CD4-positive, alpha-beta T cell (primary cell): Measurements from ENCODE around the gene CACHD1. TPM values are rescaled to one million over a fixed set of nuclear protein-coding genes. Genes with fewer than 3 reads are reported as not detected.

Experiments used
- ATAC-seq: fragments of 200-7000 bp; cut with Tn5 transposase; one replicate; pipeline ENCODE4 v1.10.0; 2022; ENCODE audit warnings: mild to moderate bottlenecking; ENCODE audit not compliant: poor library complexity
- CTCF ChIA-PET: fragments of 350-600 bp; sonication (Branson Sonifier 250); formaldehyde crosslinking; loops from one replicate; lab custom pipeline; 2021; ENCODE audit warnings: antibody characterized with exemption, inconsistent platforms; lab: Charles Lee
- POLR2A ChIA-PET: fragments of 350-600 bp; sonication (Branson Sonifier 250); formaldehyde crosslinking; loops from one replicate; lab custom pipeline; 2021; ENCODE audit warnings: antibody characterized with exemption, inconsistent platforms; lab: Charles Lee
- DNase-seq, 14 experiments: peaks; one replicate each; pipeline ENCODE4 v3.0.0-alpha.2; 2013 to 2020; ENCODE audit warnings: mixed read lengths in 2 of 14
- H3K27ac ChIP-seq, 2 donors: one replicate each; pipeline versions ENCODE4 v1.5.1 to v1.7.0; 2013; ENCODE audit warnings: low read length in 2 of 2, low read depth in 1 of 2, mild to moderate bottlenecking in 1 of 2
- H3K27me3 ChIP-seq, 2 experiments: 1 replicate in 1 of 2; 2 replicates in 1 of 2; pipeline versions ENCODE4 v1.6.1 to v1.7.0; 2013; ENCODE audit warnings: low read length in 2 of 2, control low read depth in 1 of 2, mild to moderate bottlenecking in 1 of 2, moderate library complexity in 1 of 2; ENCODE audit not compliant: insufficient read depth in 2 of 2, control insufficient read depth in 1 of 2
- H3K36me3 ChIP-seq: one replicate; pipeline ENCODE4 v1.6.1; 2013; ENCODE audit warnings: low read length, control low read depth; ENCODE audit not compliant: insufficient read depth
- H3K4me1 ChIP-seq: one replicate; pipeline ENCODE4 v1.6.1; 2013; ENCODE audit warnings: low read length, control low read depth; ENCODE audit not compliant: insufficient read depth
- H3K4me3 ChIP-seq: one replicate; pipeline ENCODE4 v1.5.1; 2013; ENCODE audit warnings: mild to moderate bottlenecking, low read length, moderate library complexity
- H3K9me3 ChIP-seq, 2 experiments: 1 replicate in 1 of 2; 2 replicates in 1 of 2; pipeline versions ENCODE4 v1.6.1 to v1.7.0; 2013; ENCODE audit warnings: low read length in 2 of 2, mild to moderate bottlenecking in 2 of 2, control low read depth in 1 of 2, moderate library complexity in 1 of 2; ENCODE audit not compliant: control insufficient read depth in 1 of 2, insufficient read depth in 1 of 2
- H3K27ac Mint-ChIP-seq: one replicate; pipeline ENCODE4 v1.8.0; 2020; ENCODE audit warnings: mixed read lengths
- H3K27me3 Mint-ChIP-seq: one replicate; pipeline ENCODE4 v1.8.0; 2021; ENCODE audit warnings: mixed read lengths
- H3K36me3 Mint-ChIP-seq: one replicate; pipeline ENCODE4 v1.8.0; 2021; ENCODE audit warnings: low read depth, mixed read lengths
- H3K4me1 Mint-ChIP-seq: one replicate; pipeline ENCODE4 v1.8.0; 2021; ENCODE audit warnings: low read depth, mixed read lengths
- H3K4me3 Mint-ChIP-seq: one replicate; pipeline ENCODE4 v1.8.0; 2020; ENCODE audit warnings: mild to moderate bottlenecking, mixed read lengths
- H3K9me3 Mint-ChIP-seq: one replicate; pipeline ENCODE4 v1.8.0; 2020; ENCODE audit warnings: mixed read lengths
- intact Hi-C, 2 experiments: fragments of 100-400 bp; cut with DNase I in 1 of 2; cut with micrococcal nuclease in 1 of 2; formaldehyde crosslinking; loops; one replicate each; pipeline versions ENCODE4 v1.15.1 to v1.9.0; 2023 to 2025; cut with DNase I, micrococcal nuclease
- total RNA-seq, 174 experiments: library from RNA in 2 of 174; stranded (reverse) in 2 of 174; gene quantifications; one replicate each; pipeline ENCODE4 v1.2.3 and lab custom pipeline; 2021 to 2026
- TF ChIP-seq, protein P1 (sequence below): fragments of 200-600 bp; IDR thresholded peaks from one replicate; pipeline ENCODE4 v1.8.0; 2022; ENCODE audit warnings: antibody characterized with exemption, mild to moderate bottlenecking

CACHD1 gene
- total RNA-seq, 2 experiments from 2014 or later: 6.2 to 7.1 TPM

DNA sequence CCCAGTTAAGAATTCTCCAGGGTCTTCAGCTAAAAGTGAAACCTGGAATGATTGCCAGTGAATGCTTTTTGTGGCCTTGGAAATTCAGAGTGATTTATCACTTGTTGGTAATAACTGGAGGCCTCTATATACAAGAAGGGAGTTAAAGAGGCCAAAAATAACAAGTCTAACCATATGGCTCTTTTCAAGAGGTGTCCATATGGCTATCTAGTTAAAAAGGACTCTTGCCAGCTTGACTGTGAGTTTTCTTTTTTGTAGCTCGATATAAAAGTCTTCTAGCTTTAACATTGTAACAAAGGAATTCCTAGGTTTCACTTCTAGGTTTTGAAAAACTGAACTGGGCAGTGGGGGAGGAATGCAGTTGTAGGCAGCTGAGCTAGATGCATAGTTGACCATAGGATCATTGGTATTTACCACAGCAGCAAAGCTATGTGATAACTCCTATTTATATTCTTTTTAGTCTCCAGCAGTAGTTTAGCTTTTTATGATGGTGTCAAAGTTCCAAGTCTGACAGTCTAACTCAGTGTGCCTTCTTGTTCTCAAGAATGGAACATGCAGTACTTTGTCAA lies 44.4 kb downstream of the CACHD1 start:
- Mint-ChIP-seq H3K4me1 (peaks cover 49% of the 10 kb centered on the region), H3K27me3 (no peaks in the 10 kb centered on the region), H3K27ac (no peak overlapping the region), H3K4me3 (no peak overlapping the region), H3K9me3 (no peaks in the 10 kb centered on the region), H3K36me3 (no peaks in the 10 kb centered on the region)
- no peaks in the 10 kb centered on the region for H3K9me3 ChIP-seq
- ChIA-PET CTCF (interaction anchor here (1.2 to 1.3 kb wide), 2 partner anchors 15 to 57 kb away, joined by 3 read pairs; no protein-coding TSS in a partner anchor), POLR2A (interaction anchor here (1.3 kb wide), 1 partner anchor 37 kb away, joined by 3 read pairs; no protein-coding TSS in a partner anchor)
- DNase-seq (no peak), ATAC-seq (no peak)
- H3K4me3 ChIP-seq: no peak overlapping the region
- TF ChIP-seq, protein P1, sequence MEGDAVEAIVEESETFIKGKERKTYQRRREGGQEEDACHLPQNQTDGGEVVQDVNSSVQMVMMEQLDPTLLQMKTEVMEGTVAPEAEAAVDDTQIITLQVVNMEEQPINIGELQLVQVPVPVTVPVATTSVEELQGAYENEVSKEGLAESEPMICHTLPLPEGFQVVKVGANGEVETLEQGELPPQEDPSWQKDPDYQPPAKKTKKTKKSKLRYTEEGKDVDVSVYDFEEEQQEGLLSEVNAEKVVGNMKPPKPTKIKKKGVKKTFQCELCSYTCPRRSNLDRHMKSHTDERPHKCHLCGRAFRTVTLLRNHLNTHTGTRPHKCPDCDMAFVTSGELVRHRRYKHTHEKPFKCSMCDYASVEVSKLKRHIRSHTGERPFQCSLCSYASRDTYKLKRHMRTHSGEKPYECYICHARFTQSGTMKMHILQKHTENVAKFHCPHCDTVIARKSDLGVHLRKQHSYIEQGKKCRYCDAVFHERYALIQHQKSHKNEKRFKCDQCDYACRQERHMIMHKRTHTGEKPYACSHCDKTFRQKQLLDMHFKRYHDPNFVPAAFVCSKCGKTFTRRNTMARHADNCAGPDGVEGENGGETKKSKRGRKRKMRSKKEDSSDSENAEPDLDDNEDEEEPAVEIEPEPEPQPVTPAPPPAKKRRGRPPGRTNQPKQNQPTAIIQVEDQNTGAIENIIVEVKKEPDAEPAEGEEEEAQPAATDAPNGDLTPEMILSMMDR: no peak
- no peaks in the 10 kb centered on the region for H3K4me1 ChIP-seq
- no peaks in the 10 kb centered on the region for H3K27me3 ChIP-seq
- intact Hi-C loops: no loop called here
- H3K27ac ChIP-seq: no peak overlapping the region
- H3K36me3 ChIP-seq: no peaks in the 10 kb centered on the region

DNA sequence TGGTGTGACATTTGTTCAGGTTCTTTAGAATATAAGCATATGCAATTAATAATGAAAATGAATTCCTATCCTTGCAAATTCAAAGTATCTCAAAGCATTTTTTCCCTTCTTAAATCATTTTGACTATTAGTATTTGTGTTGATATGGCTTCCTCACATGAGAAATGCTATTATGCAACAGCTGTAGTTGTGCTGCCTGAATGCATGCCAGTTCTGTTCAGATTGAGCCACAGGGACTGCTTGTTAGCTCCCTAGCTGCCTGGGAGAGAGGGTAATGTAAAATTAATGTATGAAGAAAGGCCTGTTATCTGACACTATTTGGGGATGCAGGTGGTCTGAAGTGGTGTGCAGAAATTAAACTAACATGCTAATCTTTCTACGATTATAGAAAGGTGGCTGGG lies 45.5 kb downstream of the CACHD1 start:
- no peaks in the 10 kb centered on the region for H3K4me1 ChIP-seq
- Mint-ChIP-seq H3K9me3 (no peaks in the 10 kb centered on the region), H3K27ac (no peak overlapping the region), H3K36me3 (no peaks in the 10 kb centered on the region), H3K4me3 (no peak overlapping the region), H3K4me1 (peaks cover 39% of the 10 kb centered on the region), H3K27me3 (no peaks in the 10 kb centered on the region)
- DNase-seq (no peak), ATAC-seq (no peak)
- H3K9me3 ChIP-seq: no peaks in the 10 kb centered on the region
- CTCF ChIA-PET: interaction anchor here (1.3 kb wide), 1 partner anchor 16 kb away, joined by 3 read pairs; no protein-coding TSS in a partner anchor
- intact Hi-C loops: loop anchor here in 1 of 2 experiments (5.0 kb wide), 1 partner anchor 37 kb away; no protein-coding TSS in a partner anchor
- TF ChIP-seq, protein P1: no peak
- no peaks in the 10 kb centered on the region for H3K27me3 ChIP-seq
- H3K27ac ChIP-seq: no peak overlapping the region
- POLR2A ChIA-PET: no interaction called here
- no peaks in the 10 kb centered on the region for H3K36me3 ChIP-seq
- H3K4me3 ChIP-seq: no peak overlapping the region

DNA sequence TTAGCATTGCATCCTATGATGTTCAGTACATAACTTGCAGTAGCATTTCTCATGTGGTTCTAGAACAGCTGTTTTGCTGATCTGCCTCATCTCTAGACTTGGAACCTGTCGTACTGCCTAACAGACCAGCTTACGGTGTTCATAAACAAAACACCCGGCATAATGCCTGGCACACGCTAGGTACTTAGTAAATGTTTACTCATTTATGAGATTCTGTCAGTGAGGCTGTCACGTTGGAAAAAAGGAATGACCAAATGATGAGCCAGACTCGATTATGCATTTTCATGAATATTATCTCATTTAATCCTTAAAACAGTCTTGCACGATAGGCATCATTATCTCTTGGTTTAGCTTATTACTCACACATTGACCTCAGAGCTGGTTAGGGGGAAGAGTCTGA lies 46.4 kb downstream of the CACHD1 start:
- ChIA-PET CTCF (no interaction called here), POLR2A (no interaction called here)
- no peaks in the 10 kb centered on the region for H3K9me3 ChIP-seq
- no peak overlapping the region for H3K4me3 ChIP-seq
- H3K27ac ChIP-seq: no peak overlapping the region
- Mint-ChIP-seq H3K36me3 (no peaks in the 10 kb centered on the region), H3K4me1 (peaks cover 31% of the 10 kb centered on the region), H3K4me3 (no peak overlapping the region), H3K27ac (no peak overlapping the region), H3K9me3 (no peaks in the 10 kb centered on the region), H3K27me3 (no peaks in the 10 kb centered on the region)
- DNase-seq (no peak), ATAC-seq (no peak)
- no peaks in the 10 kb centered on the region for H3K4me1 ChIP-seq
- intact Hi-C loops: loop anchor here in 1 of 2 experiments (5.0 kb wide), 1 partner anchor 36 kb away; no protein-coding TSS in a partner anchor
- TF ChIP-seq, protein P1: no peak
- H3K36me3 ChIP-seq: no peaks in the 10 kb centered on the region
- H3K27me3 ChIP-seq: no peaks in the 10 kb centered on the region
